GM19438 (cell line): ENCODE measurements around the gene MMP24.

Source experiments
- ATAC-seq: cut with Tn5 transposase; IDR thresholded peaks from one replicate; pipeline ENCODE4 v1.9.1; 2021; ENCODE audit warnings: low read depth; ENCODE audit not compliant: unreplicated experiment

The MMP24 gene

GRCh38 chr20:35215066-35215956, 11.2 kb upstream of the MMP24 start:
- ATAC-seq = no peak

- ATAC-seq = no peak
Observed at GRCh38 chr20:35216541-35216940, 9.9 kb upstream of the MMP24 start.

- no peak for ATAC-seq
Observed at GRCh38 chr20:35223941-35224340, 2.5 kb upstream of the MMP24 start.

GRCh38 chr20:35224536-35224935, 2.0 kb upstream of the MMP24 start:
- no peak for ATAC-seq

GRCh38 chr20:35225319-35226125, 968 bp upstream of the MMP24 start:
- no peak for ATAC-seq

- ATAC-seq = no peak
Observed at GRCh38 chr20:35226884-35227681, 593 bp downstream of the MMP24 start.

- ATAC-seq = no peak
Observed at GRCh38 chr20:35232575-35232974, 6.1 kb downstream of the MMP24 start.

- no peak for ATAC-seq
Observed at GRCh38 chr20:35235881-35236280, 9.4 kb downstream of the MMP24 start.

- no peak for ATAC-seq
Observed at GRCh38 chr20:35237486-35237885, 11.0 kb downstream of the MMP24 start.

- no peak for ATAC-seq
Observed at GRCh38 chr20:35238170-35238569, 11.7 kb downstream of the MMP24 start.

GRCh38 chr20:35238735-35239134, 12.2 kb downstream of the MMP24 start:
- no peak for ATAC-seq

GRCh38 chr20:35240083-35240810, 13.8 kb downstream of the MMP24 start:
- ATAC-seq = no peak

- ATAC-seq = no peak
Observed at GRCh38 chr20:35240811-35241293, 14.4 kb downstream of the MMP24 start.

- ATAC-seq = no peak
Observed at GRCh38 chr20:35243317-35243716, 16.8 kb downstream of the MMP24 start.

GRCh38 chr20:35243986-35244385, 17.5 kb downstream of the MMP24 start:
- ATAC-seq = no peak

- ATAC-seq = no peak
Observed at GRCh38 chr20:35246723-35247122, 20.2 kb downstream of the MMP24 start.

GRCh38 chr20:35248641-35249475, 22.4 kb downstream of the MMP24 start:
- ATAC-seq = no peak

GRCh38 chr20:35251613-35251940, 25.1 kb downstream of the MMP24 start:
- ATAC-seq = no peak

GRCh38 chr20:35252037-35252461, 25.6 kb downstream of the MMP24 start:
- peak; percentile 64 for ATAC-seq
